GM12873 (cell line): ENCODE data around the gene CNTNAP1.

Experiments used
- CTCF ChIP-seq: IDR thresholded peaks from 2 replicates; pipeline ENCODE4 v1.5.1; 2012; ENCODE audit warnings: low read depth, mild to moderate bottlenecking, moderate library complexity, low read length, control low read depth; ENCODE audit not compliant: insufficient read depth; ENCODE audit errors: missing control alignments

Gene CNTNAP1

GRCh38 chr17:42677921-42678781, 4.2 kb upstream of the CNTNAP1 start:
- TF ChIP-seq CTCF = no peak

GRCh38 chr17:42678951-42679491, 3.3 kb upstream of the CNTNAP1 start:
- TF ChIP-seq CTCF = no peak

GRCh38 chr17:42679492-42680330, 2.6 kb upstream of the CNTNAP1 start:
- peak; percentile 94 for TF ChIP-seq CTCF

- TF ChIP-seq CTCF = peak; percentile 7
Measured at GRCh38 chr17:42680331-42680808, 2.0 kb upstream of the CNTNAP1 start.

- no peak for TF ChIP-seq CTCF
Measured at GRCh38 chr17:42682722-42683403, 532 bp downstream of the CNTNAP1 start.

GRCh38 chr17:42683407-42684034, 1.2 kb downstream of the CNTNAP1 start:
- TF ChIP-seq CTCF = no peak
